HG03342 (cell line): ENCODE measurements around the gene NGDN.
A peak's percentile ranks its signal among the peaks of the same experiment; 100 is the strongest.
"Not testable (repeated sequence)": the region's sequence is repeated elsewhere in the genome, so short reads cannot be mapped to it uniquely, and the experiment has no call there.

Experiments
- ATAC-seq: cut with Tn5 transposase; IDR thresholded peaks from one replicate; pipeline ENCODE4 v1.9.1; 2021; ENCODE audit warnings: mild to moderate bottlenecking, moderate library complexity; ENCODE audit not compliant: unreplicated experiment

Gene NGDN, protein sequence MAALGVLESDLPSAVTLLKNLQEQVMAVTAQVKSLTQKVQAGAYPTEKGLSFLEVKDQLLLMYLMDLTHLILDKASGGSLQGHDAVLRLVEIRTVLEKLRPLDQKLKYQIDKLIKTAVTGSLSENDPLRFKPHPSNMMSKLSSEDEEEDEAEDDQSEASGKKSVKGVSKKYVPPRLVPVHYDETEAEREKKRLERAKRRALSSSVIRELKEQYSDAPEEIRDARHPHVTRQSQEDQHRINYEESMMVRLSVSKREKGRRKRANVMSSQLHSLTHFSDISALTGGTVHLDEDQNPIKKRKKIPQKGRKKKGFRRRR

DNA sequence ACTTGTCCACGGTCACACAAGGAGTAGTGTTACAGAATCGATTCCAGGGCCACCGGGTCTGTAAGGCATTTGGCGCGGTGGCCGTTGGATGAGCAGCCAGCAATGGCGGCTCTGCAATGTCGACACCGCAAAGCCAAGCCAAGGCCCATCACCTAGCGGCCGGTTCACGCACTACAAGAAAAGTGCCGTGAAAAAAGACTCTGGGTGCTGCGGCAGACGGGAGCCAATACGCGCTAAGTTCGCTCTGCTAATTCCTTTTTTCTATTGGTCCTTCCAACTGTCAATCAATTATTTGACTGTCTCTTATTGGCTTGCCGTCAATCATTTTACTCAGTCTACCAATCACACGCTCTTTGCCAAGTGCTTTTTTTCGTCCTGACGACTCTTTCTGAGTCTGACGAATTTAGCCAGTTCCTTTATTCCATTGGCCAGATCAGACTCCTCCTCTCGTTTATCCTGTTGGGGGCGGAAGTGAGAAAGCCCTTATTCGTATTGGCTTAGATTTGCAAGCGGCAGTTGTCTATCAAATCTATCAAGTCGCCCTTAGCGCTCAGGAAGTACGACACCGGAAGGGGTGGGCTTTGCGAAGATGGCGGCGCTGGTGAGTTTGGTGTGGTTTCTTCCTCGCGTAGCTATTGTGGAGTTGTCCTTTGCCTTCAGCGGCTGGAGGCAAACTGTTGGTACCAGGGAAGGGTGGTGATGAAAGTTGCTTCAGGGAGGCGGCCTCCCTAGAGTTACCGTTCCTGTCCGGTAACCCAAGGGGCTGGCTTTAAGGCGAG lies at the start of gene NGDN:
Gene NGDN (plus strand): TSS at position 577 of the 779 bp plus-strand sequence. CDS start 13 bp downstream, at position 590.
- ATAC-seq, result peak; percentile 90

DNA sequence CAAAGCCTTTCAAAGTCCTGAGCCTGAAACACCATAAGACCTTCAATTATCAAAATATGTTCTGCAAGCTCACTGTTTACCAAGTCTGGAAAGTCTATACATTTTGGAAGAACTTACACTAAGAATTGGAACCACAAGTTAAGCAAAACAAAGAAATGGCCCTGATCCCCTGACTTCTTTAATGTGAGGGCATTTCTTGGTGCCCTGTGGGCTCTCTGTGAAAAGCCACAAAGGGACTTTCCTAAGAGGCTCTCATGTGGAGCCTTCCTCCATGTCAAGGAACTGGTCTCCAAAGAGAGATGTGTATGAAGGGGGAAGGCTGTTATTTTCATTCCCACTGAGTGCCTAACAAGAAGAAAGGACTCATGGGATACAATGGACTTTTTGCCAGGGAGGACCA lies 47.9 kb upstream of the NGDN start:
- ATAC-seq, result no peak

DNA sequence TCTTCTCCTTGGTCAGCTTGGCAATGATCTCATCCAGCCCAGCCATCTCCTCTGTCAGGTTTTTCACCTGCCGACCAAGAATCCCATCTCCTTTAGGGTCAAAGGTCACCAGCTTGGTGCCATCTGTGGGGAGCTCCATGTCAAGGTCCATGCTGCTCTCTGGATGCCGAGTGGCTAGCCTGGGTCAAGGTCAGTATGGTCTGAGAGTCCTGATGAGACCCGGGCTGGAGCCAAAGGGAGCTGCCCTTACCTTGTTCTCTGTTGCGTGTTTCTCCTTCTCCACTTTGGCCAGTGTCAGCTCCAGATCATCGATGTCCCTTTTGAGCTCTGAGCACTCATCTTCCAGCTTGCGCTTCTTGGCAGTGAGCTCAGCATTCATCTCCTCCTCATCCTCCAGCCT lies 45.8 kb upstream of the NGDN start:
- ATAC-seq, result no peak

DNA sequence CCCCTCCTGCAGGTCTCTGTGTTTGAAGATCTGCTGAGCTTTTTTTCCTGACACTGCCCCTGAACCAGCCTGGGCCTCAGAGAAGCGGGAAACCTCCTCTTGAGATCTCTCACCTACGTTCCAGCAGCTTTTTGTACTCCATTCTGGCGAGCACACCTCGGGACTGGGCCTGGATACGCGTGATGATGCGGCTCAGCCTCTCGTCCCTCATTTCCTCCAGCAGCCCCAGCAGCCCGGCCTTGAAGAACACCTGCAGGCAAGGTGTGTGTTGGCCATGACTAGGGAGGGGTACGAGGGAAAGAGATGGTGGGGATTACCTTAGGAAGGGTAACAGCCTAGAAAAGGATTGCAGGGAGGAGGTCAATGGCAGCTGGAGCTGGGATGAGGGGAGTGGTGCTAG lies 44.3 kb upstream of the NGDN start:
- ATAC-seq, result no peak

DNA sequence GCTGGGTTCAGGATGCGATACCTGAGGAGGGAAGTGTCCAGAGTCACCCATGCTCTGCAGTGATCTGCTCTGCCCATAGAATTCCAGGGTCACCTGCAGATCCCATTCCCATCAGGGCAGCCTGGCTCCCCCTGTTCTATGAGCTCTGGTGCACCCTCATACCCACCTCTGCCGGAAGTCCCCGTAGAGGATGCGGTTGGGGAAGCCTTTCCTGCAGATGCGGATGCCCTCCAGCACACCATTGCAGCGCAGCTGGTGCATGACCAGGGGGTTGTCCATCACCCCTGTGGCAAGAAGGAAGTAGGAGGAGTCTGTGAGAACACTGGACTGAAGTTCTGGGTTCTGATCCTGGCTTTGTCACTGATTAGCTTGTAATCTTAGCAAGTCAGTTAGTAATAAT lies 43.7 kb upstream of the NGDN start:
- ATAC-seq, result not testable (repeated sequence)

DNA sequence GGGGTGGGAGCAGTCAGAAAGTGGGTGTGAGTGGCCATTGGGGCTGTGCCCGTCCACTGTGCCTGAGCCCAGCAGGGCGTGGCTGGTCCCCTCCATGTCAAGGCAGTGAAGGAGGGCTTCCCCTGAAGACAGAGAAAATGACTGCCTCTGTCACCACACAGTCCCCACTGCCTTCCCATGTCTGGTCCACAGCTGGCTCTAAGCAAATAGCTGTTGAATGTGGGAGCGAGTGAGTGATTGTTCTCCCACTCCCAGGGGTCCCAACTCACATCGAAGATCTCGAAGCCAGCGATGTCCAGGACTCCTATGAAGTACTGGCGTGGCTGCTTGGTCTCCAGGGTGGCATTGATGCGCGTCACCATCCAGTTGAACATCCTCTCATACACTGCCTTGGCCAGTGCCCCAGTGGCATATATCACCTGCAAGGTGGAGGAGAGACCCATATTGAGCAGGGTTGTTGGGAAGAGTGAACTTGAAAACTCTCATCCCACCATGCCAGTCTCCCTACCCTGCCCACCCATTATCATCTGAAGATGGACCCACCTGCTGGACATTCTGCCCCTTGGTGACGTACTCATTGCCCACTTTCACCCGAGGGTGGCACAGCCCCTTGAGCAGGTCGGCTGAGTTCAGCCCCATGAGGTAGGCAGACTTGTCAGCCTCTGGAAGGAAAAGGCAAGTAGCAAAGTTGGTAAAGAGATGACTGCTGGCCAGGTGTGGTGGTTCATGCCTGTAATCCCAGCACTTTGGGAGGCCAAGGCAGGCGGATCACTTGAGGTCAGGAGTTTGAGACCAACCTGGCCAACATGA lies 40.6 kb upstream of the NGDN start:
- ATAC-seq, result no peak

DNA sequence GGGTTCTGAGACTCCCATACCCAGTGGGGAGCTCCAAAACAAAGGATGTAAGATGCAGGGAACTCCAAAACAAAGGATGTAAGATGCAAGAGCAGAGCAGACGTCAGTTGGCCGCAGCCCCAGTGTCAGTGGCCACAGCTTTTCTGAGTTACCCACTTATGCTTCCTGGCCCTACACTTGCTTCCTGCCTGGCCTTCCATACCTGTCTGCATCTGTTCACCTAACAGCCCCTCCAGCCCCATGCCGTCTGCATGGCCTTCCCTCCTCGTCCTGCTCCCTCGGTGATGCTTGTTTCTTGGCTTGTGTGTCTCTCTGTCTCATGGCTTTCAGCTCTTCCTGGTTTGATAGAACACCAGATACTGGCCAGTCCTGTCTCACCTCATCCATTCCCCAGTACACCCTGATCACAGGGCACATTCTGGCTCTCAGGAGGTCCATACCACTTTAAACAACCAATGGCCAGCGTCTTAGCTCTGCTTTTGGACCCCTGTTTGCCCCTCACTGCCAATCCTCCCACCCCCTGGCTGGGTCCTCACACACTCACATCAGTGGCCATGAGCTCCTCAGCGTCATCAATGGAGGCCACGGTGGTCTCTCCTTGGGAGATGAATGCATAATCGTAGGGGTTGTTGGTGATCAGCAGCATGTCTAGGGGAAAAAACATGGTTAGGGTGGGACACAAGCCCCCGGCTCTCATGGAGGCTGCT lies 39.3 kb upstream of the NGDN start:
- ATAC-seq, result no peak

DNA sequence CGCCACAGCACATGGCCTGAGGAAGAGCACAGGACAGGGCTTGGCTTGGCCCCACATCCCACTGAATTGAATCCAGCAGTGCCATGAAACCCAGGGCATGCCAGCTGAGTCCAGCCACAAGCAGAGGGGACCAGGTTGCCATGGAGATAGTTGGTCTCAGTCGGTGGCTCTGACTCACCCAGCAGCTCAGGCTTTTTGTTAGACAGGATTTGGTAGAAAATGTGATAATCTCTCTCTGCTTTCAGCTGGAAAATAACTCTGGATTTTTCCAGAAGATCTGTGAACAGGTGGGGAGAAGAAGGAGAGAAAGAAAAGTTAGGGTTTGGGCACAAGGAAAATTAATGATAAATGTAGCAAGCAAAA lies 38.8 kb upstream of the NGDN start:
- no peak for ATAC-seq

DNA sequence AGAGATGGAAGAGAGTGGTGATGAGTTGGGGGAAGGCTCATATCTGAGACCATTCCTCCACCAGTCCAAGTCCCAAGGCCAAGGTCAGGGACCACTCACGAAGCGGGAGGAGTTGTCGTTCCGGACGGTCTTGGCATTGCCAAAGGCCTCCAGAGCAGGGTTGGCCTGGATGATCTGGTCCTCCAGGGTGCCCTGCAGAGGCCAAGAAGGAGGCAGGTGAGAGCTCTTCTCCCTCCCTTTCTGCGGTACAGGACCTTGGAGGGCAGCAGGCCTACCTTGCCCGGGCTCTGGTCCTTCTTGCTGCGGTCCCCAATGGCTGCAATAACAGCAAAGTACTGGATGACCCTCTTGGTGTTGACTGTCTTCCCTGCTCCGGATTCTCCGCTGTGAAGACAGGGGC lies 38.0 kb upstream of the NGDN start:
- ATAC-seq, result no peak

DNA sequence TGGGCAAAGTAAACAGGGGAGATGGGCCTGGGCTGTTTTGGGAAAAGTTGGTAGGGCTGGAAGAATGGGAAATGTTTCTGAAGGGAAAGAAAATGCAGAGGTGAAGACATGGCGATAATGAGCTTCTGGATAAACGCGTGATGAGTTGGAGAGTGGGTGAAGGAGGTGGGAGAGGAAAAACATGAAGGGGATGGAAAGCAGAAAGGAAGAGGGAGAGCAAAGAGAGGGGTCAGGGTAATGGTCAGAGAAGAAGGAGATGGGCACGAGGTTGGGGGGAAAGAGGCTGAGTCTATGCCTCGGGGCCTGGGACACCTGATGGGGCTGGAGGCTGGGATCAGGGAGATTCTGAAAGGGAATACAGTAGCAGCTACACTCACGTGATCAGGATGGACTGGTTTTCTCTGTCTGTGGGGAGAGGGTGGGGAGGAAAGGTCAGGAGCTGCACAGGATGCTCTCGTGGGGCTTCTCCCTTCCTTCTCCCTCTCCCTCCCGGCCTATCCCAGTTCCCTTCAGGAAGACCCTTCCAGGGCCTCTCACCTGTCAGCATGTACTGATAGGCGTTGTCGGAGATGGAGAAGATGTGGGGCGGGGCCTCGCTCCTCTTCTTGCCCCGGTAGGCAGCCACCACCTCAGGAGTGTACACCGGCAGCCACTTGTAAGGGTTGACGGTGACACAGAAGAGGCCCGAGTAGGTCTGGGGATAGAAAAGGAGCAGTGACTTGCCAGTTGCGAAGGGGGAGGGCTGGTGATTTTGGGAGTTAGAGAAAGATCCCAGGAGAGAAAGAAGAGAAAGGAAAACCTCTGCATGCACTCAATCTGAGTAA lies 37.2 kb upstream of the NGDN start:
- ATAC-seq, result no peak

DNA sequence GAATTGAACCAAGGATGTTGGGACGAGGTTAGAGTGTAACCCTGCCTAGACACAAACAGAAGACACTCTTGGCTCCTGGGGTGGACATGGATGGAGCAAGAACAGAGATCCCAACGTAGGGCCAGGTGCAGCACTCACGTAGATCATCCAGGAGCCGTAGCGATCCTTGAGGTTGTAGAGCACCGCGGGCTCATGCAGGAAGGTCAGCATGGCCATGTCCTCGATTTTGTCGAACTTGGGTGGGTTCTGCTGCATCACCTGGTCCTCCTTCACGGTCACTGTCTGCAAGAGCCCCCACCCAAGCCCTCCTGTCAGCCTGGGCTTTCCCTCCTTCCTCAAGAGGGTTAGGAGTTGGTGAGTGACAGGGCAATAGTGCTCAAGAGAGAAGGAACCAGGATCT lies 36.6 kb upstream of the NGDN start:
- ATAC-seq, result no peak

DNA sequence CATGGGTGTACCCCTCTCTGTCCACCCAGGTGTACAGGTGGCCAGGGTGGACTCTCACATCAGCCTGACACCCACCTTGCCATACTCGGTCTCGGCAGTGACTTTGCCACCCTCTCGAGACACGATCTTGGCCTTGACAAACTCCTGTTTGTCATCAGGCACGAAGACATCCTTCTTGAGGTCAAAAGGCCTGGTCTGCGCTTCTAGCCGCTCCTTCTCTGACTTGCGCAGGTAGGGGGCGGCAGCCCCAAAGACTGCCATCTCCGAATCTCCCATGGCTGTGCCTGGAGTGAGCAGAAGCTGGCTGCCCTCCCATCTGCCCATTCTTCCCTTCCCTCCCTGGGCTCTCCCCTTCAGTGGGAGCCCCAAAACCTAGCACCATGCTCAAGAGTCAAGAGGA lies 36.0 kb upstream of the NGDN start:
- ATAC-seq, result no peak

DNA sequence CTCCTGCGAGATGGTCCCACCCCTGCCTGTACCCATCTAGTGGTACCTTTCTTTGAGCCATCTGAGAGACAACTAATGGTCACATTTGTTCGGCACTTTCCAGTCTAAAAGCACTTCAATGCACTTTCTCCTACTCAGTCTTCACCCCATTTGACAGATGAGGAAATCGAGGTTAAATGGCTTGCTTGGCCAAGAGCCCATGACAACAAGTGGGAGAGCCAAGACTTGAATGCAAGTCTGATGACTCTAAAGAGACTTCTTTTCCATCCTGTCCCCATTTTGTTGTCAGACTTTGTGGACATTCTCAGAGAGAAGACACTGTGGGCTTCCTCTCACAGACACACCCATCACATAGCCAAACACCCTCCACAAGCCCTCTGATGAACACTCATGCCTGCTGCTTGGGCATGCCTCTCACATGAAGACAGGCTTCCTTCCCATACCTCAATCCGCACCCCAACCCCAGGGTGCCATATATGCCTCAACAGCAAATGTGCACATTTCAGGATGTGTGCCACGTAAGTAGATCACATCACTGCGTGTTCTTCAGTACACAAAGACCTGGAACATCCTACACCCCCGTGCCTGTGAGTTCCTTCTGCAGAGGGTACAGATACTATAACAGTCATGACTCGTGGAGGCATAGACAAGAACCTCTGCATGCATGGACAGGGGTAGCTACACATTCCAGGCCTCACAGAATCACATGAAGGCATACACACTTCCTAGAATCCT lies 34.8 kb upstream of the NGDN start:
- no peak for ATAC-seq

DNA sequence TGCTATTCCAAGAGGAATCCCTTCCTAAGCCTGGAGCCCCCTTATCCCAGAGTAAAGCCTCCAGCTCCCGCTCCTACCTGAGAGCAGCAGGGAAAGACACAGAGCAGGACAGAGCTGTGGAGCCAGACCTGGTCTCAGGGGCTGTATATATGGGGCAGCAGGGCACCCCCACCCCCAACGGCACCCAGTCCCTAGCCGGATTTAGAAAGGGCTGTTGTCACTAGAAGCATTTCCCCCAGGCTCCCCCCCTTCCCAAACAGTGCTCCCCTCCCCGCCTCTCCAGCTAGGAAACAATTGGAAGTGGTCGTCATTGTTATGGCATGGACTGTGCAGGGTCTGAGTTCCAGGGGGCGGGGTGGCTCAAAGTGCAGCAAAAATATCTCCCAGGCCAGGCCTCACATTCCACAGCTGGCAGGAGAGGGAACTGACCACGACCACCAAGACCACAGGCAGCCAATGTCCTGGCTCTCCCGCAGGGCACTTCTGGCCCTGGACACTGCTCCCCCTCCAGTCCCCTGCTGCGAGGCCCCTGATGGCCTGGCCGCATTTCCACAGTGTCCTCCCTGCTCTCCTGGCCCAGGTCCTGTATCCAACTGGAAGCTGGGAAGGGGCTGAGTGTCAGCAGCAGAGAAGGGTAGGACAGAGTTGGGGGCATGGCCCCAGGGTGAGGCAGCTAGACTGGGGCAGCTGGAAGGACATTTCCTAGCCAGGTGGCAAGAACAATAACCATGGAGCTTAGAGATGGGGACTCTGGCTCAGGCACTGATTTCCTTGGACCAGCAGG lies 33.8 kb upstream of the NGDN start, which contains the start of gene MYH7:
Gene MYH7 (minus strand): TSS at position 118 of the 784 bp plus-strand sequence. CDS start 1,928 bp downstream, outside the sequence.
- ATAC-seq, result no peak

DNA sequence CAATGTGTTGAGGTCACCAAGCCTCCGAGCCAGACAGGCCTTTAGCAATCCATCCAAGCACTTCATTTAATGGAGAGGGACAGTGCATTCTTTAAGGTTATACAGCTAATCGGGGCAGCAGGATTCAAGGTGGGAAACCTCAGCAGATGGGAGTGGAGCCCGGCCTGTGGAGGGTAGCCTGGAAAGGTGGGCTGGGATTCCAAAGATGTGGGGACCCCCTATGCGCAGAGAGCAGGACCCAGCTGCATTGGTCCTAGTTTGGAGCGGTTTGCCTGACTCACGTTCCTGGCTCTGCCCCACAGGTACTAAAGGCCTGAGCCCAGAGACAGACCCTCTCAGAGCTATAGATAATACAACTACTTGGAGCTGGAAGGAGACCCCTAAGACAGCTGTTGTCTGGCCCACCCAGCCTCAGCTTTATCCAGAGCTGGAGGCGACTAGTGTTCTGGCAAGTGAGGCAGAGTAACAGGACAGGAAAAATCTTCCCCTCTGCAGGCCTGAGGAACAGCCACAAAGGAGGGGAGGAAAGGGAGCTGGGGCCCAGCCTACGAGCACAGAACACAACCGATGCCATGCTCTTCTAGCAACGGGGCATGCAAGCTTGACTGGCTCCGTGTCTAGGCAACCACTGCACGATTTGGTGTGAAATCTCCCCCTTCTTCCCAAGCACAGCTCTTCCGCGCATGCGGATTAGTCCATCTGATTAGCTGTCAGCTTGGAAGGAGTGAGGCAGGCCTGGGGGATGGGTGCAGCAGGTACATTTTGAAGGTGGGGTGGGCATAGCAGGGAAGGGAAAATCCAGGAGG lies 33.0 kb upstream of the NGDN start:
- ATAC-seq, result no peak

DNA sequence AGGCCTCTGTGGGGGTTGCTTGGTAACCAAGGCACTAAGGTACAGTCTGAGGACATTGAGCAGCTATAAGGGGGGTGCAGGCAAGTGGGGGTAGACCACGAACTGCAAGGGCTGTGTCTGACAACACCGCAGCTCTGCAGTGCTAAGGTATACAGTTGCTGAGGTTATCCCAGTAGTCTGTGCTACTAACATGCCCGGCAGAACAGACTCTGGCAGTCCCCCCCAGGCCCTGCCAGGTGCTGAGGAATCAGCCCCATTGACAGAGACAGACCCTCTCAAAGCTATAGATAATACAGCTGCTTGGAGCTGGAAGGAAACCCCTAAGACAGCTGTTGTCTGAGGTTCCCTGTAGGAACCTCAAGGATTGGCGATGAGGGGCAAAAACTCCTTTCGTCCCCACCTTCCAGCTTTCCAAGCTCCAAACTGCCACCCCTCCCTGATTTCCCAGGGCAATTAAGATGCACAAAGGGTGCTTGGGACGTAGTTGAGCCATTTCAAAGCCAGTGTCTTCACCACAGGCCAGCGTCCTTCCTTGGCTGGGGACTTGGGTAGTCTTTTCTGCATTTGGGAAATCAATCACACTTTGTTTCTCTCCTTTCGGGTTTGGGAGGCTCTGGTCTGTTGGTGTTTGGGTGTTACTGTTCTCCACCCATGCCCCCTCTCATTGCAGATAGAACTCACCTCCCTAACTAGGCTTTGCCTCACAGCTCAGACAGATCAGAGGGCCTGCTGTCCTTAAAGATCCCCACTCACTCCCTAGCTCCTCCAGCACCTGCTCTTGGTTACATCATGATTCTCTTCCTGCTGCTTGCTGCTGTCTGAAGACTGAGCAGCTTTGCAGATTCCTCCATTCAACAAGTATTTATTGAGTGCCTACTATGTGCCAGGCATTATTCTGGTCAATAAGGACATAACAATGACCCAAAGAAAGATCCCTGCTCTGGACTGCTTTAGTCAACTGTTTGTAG lies 32.1 kb upstream of the NGDN start:
- ATAC-seq, result no peak
